Dedifferentiated amniotic fluid mesenchymal stem cell (primary cell): ENCODE results near the gene MXRA5.
"Not testable (repeated sequence)": the region's sequence is repeated elsewhere in the genome, so short reads cannot be mapped to it uniquely, and the experiment has no call there.

Source experiments
- DNase-seq: peaks from one replicate; pipeline ENCODE4 v3.0.0-alpha.2; 2016; ENCODE audit errors: extremely low spot score

Gene MXRA5

GRCh38 chrX:3346501-3347259, at the start of gene MXRA5:
TSS of gene MXRA5 (minus strand) at chrX:3346652. CDS start at chrX:3343833, 2,819 bp downstream.
- no peak for DNase-seq

GRCh38 chrX:3393581-3394111, 47.2 kb upstream of the MXRA5 start:
- no peak for DNase-seq

GRCh38 chrX:3393178-3393577, 46.7 kb upstream of the MXRA5 start:
- DNase-seq: no peak

- DNase-seq: no peak
Observed at GRCh38 chrX:3388457-3388856, 42.0 kb upstream of the MXRA5 start.

GRCh38 chrX:3384327-3384726, 37.9 kb upstream of the MXRA5 start:
- no peak for DNase-seq

- DNase-seq: no peak
Observed at GRCh38 chrX:3380603-3381002, 34.2 kb upstream of the MXRA5 start.

GRCh38 chrX:3379111-3379510, 32.7 kb upstream of the MXRA5 start:
- no peak for DNase-seq

GRCh38 chrX:3378156-3378555, 31.7 kb upstream of the MXRA5 start:
- DNase-seq: no peak

GRCh38 chrX:3377560-3377959, 31.1 kb upstream of the MXRA5 start:
- no peak for DNase-seq

GRCh38 chrX:3375878-3376508, 29.5 kb upstream of the MXRA5 start:
- DNase-seq: not testable (repeated sequence)

- no peak for DNase-seq
Observed at GRCh38 chrX:3374108-3374800, 27.8 kb upstream of the MXRA5 start.

- DNase-seq: no peak
Observed at GRCh38 chrX:3371163-3371562, 24.7 kb upstream of the MXRA5 start.

GRCh38 chrX:3370656-3371055, 24.2 kb upstream of the MXRA5 start:
- DNase-seq: no peak

GRCh38 chrX:3362956-3363355, 16.5 kb upstream of the MXRA5 start:
- no peak for DNase-seq

- no peak for DNase-seq
Observed at GRCh38 chrX:3360881-3361280, 14.4 kb upstream of the MXRA5 start.

GRCh38 chrX:3352741-3353140, 6.3 kb upstream of the MXRA5 start:
- DNase-seq: not testable (repeated sequence)

GRCh38 chrX:3351276-3351675, 4.8 kb upstream of the MXRA5 start:
- no peak for DNase-seq

- no peak for DNase-seq
Observed at GRCh38 chrX:3348191-3348590, 1.7 kb upstream of the MXRA5 start.

GRCh38 chrX:3345281-3346191, 916 bp downstream of the MXRA5 start:
- no peak for DNase-seq

GRCh38 chrX:3343569-3343968, 2.9 kb downstream of the MXRA5 start:
- not testable (repeated sequence) for DNase-seq

- no peak for DNase-seq
Observed at GRCh38 chrX:3340016-3340415, 6.4 kb downstream of the MXRA5 start.

- peak; percentile 47 for DNase-seq
Observed at GRCh38 chrX:3326681-3327080, 19.8 kb downstream of the MXRA5 start.
